NB4 (cell line): Measurements from ENCODE around the gene MAPRE3.

Source experiments
- DNase-seq: peaks from one replicate; pipeline ENCODE4 v3.0.0; 2010; ENCODE audit warnings: low read depth
- H3K4me3 ChIP-seq: one replicate; pipeline ENCODE4 v1.5.1; 2011; ENCODE audit warnings: mild to moderate bottlenecking, low read depth, low read length, moderate library complexity
- MYC ChIP-seq: IDR thresholded peaks from 2 replicates; pipeline ENCODE4 v1.6.1; 2011; ENCODE audit warnings: low read depth, low read length
- POLR2A ChIP-seq: IDR thresholded peaks from 2 replicates; pipeline ENCODE4 v1.6.1; 2011; ENCODE audit warnings: mild to moderate bottlenecking; ENCODE audit not compliant: insufficient read length; ENCODE audit errors: extremely low read depth
- TF ChIP-seq, protein P1 (sequence below): IDR thresholded peaks from 2 replicates; pipeline ENCODE4 v1.6.1; 2011; ENCODE audit warnings: low read depth, low read length
- TF ChIP-seq, protein P2 (sequence below): IDR thresholded peaks from one replicate; pipeline ENCODE4 v1.5.1; 2012; ENCODE audit warnings: low read depth, low read length

MAPRE3 gene

DNA sequence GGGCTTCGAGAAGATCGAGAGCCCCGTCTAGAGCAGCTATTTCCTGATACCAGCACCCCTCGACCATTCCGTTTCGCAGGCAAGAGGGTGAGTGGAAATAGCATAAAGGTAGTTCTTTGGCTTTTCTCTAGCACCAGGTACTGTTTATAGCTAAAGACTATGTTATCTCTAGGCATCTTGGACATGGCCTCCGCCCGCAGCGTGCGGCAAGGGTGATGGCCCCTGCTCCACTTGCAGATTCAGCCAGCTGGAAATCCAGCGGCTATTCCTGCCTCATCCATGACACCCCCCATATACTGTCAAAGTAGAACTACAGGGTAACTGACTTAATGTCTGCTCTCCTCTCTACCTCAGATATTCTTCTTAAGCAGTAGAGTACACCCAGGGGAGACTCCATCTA, 84.3 kb downstream of the MAPRE3 start:
- TF ChIP-seq, protein P1, sequence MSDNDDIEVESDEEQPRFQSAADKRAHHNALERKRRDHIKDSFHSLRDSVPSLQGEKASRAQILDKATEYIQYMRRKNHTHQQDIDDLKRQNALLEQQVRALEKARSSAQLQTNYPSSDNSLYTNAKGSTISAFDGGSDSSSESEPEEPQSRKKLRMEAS = no peak
- TF ChIP-seq POLR2A (no peak), MYC (no peak)
- TF ChIP-seq, protein P2, sequence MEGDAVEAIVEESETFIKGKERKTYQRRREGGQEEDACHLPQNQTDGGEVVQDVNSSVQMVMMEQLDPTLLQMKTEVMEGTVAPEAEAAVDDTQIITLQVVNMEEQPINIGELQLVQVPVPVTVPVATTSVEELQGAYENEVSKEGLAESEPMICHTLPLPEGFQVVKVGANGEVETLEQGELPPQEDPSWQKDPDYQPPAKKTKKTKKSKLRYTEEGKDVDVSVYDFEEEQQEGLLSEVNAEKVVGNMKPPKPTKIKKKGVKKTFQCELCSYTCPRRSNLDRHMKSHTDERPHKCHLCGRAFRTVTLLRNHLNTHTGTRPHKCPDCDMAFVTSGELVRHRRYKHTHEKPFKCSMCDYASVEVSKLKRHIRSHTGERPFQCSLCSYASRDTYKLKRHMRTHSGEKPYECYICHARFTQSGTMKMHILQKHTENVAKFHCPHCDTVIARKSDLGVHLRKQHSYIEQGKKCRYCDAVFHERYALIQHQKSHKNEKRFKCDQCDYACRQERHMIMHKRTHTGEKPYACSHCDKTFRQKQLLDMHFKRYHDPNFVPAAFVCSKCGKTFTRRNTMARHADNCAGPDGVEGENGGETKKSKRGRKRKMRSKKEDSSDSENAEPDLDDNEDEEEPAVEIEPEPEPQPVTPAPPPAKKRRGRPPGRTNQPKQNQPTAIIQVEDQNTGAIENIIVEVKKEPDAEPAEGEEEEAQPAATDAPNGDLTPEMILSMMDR = no peak

DNA sequence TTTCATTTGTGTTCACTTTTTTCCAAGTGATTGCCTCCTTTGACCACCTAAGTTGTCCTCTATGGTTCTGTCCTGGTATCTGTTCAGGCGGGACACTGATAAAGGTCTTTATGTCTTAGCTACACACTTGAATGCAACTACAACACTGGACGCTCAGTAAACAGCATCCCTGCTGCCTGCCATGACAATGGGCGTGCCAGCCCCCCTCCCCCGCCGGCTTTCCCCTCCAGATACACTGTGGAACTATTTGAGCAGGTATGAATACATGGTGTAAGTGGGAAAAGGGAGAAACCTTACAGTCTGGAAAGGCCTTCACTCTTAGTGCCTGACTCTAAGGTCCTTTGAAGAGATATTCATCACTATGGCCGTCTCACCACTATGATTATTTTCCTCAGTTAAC, 86.7 kb downstream of the MAPRE3 start:
- no peak overlapping the region for H3K4me3 ChIP-seq
- no peak for DNase-seq
- TF ChIP-seq, protein P1 = no peak
- TF ChIP-seq, protein P2 = no peak

More for the DNA sequence above, 84.3 kb downstream of the MAPRE3 start:
- no peak for DNase-seq
- H3K4me3 ChIP-seq = no peak overlapping the region

DNA sequence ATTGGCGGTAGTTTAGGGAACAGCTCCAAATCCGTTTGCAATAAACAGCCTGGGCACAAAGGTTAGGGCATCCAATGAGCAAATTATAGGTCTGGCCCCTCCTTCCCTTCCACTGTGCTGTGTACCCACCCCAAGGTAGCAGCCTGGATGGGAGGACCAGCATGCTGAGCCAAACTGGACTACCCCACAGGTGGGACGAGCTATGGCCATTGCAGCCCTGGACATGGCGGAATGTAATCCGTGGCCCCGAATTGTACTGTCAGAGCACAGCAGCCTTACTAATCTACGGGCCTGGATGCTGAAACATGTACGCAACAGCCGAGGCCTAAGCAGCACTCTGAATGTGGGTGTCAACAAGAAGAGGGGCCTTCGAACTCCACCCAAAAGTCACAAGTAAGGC, 87.8 kb downstream of the MAPRE3 start:
- DNase-seq = no peak
- TF ChIP-seq MYC = no peak
- TF ChIP-seq, protein P2 = no peak
- TF ChIP-seq, protein P1 = no peak
- no peak for TF ChIP-seq POLR2A
- H3K4me3 ChIP-seq = no peak overlapping the region

DNA sequence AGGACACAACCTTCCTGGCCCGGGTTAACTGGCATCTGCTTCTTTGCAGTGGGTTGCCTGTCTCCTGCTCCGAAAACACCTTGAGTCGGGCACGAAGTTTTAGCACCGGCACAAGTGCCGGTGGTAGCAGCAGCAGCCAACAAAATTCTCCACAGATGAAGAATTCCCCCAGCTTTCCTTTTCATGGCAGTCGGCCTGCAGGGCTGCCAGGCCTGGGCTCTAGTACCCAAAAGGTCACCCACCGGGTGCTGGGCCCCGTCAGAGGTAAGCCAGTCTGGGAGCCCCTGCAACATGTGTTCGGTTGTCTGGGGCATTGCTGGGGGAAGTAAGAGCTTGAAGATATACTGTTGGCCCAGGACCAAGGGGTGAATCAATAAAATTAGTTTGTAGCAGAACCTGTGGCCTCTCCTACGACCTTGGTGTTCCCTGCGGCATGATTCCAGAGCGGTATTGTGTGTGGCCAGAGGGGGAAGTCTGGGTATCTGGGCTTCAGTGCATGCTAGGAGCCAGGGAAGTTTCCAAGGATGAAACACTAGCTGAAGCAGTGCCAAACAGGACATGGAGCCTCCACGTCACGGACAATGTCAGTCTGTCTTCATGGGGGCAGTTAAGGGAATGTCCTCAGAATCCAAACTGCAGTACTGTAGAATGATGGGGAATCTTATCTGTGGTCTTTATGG, 88.8 kb downstream of the MAPRE3 start:
- TF ChIP-seq, protein P2 = no peak
- TF ChIP-seq, protein P1 = no peak
- no peak for TF ChIP-seq POLR2A
- no peak for TF ChIP-seq MYC
- no peak for DNase-seq
- no peak overlapping the region for H3K4me3 ChIP-seq

DNA sequence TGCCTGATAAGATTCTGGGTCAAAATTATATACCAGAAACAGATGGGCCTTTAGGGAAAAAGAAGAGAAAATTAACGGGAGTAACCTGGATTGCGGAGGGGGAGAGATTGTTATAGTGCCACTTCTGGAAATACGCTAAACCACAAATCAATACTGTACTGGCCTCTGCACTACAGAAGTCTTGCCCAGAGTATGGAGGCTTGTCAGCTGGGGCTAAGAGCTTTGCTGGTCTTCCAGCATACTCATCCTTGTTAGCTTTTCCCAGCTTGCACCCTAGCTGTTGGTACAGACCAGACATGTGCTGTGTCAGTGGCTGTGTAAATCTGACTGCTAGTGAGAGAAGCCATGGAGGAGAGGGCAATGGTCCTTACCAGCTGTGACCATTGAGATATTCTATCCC, 89.9 kb downstream of the MAPRE3 start:
- TF ChIP-seq MYC (no peak), POLR2A (no peak)
- TF ChIP-seq, protein P2 = no peak
- TF ChIP-seq, protein P1 = no peak
- H3K4me3 ChIP-seq = no peak overlapping the region
- no peak for DNase-seq
